ENCODE results near the gene KCTD21. TPM values are rescaled to one million over a fixed set of nuclear protein-coding genes. Genes with fewer than 3 reads are reported as not detected.
A peak's percentile ranks its signal among the peaks of the same experiment; 100 is the strongest.
"Not testable (repeated sequence)": the region's sequence is repeated elsewhere in the genome, so short reads cannot be mapped to it uniquely, and the experiment has no call there.

The KCTD21 gene, protein sequence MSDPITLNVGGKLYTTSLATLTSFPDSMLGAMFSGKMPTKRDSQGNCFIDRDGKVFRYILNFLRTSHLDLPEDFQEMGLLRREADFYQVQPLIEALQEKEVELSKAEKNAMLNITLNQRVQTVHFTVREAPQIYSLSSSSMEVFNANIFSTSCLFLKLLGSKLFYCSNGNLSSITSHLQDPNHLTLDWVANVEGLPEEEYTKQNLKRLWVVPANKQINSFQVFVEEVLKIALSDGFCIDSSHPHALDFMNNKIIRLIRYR
- polyA plus RNA-seq (2014; cell fraction: cytosol; rRNA removed), result 4.4 and 5.4 TPM in 2 replicates
- 1.3 and 3.5 TPM in 2 replicates for polyA plus RNA-seq (2014; cell fraction: nucleus; rRNA removed)

DNA sequence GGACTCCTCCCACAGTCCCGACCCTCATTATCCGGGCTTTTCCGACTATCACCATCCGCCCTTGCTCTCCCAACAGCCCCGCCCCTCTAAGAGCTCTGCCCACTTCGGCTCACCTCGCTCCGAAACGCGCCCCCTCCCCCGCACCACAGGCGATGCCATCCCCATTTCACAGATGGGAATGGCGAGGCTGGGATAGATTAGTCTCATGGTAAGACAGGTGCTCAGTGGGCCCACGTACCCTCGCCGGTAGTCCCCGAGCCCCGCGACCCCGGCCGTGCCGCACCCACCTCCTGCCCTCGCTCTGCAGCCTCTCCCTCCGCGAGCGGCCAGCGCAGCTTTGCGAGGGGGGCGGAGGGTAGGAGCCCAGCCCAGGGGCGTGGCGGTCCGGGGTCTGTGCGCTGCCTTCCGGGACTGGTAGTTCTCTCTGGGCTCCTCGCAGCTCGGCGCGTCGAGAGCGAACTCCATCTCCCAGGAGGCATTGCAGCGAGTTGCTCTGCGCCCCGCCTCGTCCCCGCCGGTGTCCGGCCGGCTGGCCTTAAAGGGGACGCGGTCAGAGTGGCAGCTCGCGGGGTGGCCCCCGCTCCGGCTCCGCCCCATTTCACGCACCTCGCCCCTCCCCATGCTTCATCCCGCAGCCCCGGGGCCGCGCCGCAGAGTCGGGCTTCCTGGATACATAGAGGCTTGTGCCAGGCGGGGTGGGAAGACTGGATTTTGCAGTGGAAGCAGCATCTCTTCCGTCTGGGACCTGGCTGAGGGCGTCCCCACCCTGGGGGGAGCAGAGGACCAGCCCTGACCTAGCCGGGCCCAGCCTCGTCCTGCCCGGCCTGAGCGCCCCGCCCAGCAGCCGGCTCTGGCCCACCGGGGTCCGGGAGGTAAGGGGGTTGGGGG, at the start of gene KCTD21, which contains the start of gene USP35:
TSS of gene KCTD21 (minus strand) at position 341 of the 888 bp plus-strand sequence. CDS start 14,072 bp downstream, outside the sequence.
TSS of gene USP35 (plus strand) at position 634 of the 888 bp plus-strand sequence. CDS start 7,327 bp downstream, outside the sequence.
- peak; percentile 98 for DNase-seq (ENCODE audit: low spot score)

DNA sequence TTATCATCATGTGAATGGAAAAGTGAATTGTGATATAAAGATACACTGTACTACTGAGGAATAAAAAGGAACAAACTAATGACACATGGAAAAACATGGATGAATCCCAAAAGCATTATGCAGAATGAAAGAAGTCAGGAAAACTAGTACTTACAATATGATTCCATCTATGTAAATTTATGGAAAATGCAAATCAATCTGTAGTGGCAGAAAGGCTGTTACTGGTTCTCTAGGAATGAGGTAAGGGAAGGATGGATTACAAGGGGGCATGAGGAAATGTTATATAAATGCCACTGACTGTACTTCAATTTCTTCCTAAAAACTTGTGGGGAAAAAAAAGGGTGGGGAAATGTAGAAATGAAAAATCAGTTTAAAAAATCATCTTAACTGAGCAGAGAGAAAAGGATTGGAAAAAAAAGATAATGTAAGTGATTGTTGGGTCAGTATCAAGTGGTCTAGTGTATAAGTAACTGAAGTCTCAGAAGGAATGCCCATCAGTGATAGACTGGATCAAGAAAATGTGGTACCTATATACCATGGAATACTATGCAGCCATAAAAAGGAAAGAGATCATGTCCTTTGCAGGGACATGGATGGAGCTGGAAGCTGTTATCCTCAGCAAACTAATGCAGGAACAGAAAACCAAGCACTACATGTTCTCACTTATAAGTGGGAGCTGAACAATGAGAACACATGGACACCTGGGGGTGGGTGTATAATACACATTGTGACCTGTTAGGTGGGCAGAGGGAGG, 49.0 kb upstream of the KCTD21 start:
- no peak for DNase-seq (ENCODE audit: low spot score)

DNA sequence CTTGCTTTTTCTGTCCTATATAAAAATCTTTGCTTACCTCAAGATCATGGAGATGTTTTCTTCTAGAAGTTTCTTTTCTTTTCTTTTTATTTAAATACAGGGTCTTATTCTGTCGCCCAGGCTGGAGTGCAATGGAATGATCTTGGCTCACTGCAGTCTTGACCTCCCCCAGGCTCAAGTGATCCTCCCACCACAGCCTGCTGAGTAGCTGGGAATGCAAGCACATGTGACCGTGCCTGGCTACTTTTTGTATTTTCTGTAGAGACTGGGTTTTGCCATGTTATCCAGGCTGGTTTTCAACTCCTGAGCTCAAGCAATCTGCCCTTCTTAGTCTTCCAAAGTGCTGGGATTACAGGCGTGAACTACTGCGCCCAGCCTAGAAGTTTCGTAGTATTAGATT, 45.6 kb upstream of the KCTD21 start:
- no peak for DNase-seq (ENCODE audit: low spot score)

DNA sequence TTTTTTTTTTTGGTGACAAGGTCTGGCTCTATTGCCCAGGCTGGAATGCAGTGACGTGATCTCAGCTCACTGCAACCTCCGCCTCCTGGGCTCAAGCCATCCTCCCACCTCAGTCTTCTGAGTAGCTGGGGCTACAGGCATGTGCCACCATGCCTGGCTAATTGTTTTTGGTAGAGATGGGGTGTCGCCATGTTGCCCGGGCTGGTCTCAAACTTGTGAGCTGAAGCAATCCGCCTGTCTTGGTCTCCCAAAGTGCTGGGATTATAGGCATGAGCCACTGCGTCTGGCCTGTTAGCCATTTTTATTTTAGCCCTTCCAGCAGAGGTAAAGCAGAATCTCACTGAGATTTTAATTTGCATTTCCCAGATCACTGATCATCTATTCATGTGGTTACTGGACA, 44.6 kb upstream of the KCTD21 start:
- not testable (repeated sequence) for DNase-seq (ENCODE audit: low spot score)

GRCh38 chr11:78231962-78232501, 43.6 kb upstream of the KCTD21 start:
- DNase-seq (ENCODE audit: low spot score), result no peak

GRCh38 chr11:78230161-78230877, 41.9 kb upstream of the KCTD21 start:
- no peak for DNase-seq (ENCODE audit: low spot score)

- DNase-seq (ENCODE audit: low spot score), result no peak
Observed at GRCh38 chr11:78229106-78229505, 40.7 kb upstream of the KCTD21 start.

- DNase-seq (ENCODE audit: low spot score), result peak; percentile 68
Observed at GRCh38 chr11:78228467-78228866, 40.0 kb upstream of the KCTD21 start.

DNA sequence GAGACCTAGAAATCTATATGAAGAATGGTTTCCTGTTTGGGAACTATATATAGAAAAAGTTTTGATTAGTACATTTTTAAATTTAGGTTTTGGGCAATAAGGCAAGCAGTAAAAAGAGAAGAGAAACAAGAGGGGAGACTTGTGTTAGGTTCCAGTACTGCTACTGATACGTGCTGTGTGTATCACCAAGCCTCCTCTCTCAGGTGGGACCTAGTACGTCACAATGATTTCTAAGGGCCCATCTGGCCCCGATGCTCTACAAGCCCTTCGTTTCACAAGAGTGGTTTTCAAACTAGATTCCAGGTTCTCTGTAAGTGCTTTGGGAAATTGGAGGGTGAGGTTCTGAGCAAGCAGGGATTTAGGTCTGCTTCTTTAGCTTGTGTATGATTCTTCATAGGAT, 39.5 kb upstream of the KCTD21 start:
- DNase-seq (ENCODE audit: low spot score), result no peak

- DNase-seq (ENCODE audit: low spot score), result no peak
Observed at GRCh38 chr11:78226684-78227680, 38.6 kb upstream of the KCTD21 start.

- no peak for DNase-seq (ENCODE audit: low spot score)
Observed at GRCh38 chr11:78224906-78225420, 36.5 kb upstream of the KCTD21 start.

DNA sequence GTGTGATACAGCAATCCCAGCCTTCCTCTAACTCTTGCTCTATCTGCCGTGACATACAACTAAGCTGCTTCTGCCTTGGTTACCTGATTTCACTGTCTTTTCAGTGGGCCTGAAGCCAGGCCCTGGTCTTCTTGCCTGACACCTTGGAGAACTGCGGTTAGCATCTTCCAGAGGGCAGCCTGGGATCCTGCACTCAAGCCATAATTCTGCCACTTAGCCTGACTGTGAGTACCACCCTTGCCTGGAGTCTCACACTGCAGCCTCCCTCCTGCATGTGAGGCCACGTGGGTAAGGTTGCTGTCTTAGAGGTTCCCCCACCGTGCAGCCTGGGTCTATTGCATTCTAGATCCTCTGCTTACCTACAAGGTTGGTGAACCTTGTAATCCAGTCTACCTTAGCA, 36.1 kb upstream of the KCTD21 start:
- no peak for DNase-seq (ENCODE audit: low spot score)

GRCh38 chr11:78223320-78223954, 35.0 kb upstream of the KCTD21 start:
- no peak for DNase-seq (ENCODE audit: low spot score)

DNA sequence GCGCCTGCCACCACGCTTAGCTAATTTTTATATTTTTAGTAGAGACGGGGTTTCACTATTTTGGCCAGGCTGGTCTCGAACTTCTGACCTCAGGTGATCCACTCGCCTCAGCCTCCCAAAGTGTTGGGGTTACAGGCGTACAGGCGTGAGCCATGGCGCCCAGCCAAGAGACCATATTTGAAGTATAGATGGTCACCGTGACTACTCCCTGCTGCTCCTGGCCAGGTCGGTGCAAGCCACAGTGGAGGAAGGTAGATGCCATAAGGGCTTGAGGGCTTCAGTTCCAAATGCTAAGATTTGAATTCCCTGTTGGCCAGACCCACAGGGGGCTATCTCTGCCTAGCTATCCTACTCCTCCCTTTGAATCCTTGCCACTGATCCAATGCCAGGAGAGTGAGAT, 34.3 kb upstream of the KCTD21 start:
- DNase-seq (ENCODE audit: low spot score), result not testable (repeated sequence)

- no peak for DNase-seq (ENCODE audit: low spot score)
Observed at GRCh38 chr11:78221396-78222315, 33.2 kb upstream of the KCTD21 start.

- DNase-seq (ENCODE audit: low spot score), result no peak
Observed at GRCh38 chr11:78220218-78221157, 32.1 kb upstream of the KCTD21 start.
